B cell (primary cell): ENCODE measurements around the gene NKAIN2. TPM values are rescaled to one million over a fixed set of nuclear protein-coding genes. Genes with fewer than 3 reads are reported as not detected.

Source experiments
- ATAC-seq: fragments of 200-7000 bp; cut with Tn5 transposase; one replicate; pipeline ENCODE4 v1.10.0; 2021; ENCODE audit warnings: low read depth, mild to moderate bottlenecking, moderate number of reproducible peaks, moderate library complexity
- CTCF ChIA-PET: fragments of 350-600 bp; sonication (Branson Sonifier 250); formaldehyde crosslinking; loops from one replicate; lab custom pipeline; 2021; ENCODE audit warnings: antibody characterized with exemption, inconsistent platforms; lab: Charles Lee
- POLR2A ChIA-PET: fragments of 350-600 bp; sonication (Branson Sonifier 250); formaldehyde crosslinking; loops from one replicate; lab custom pipeline; 2021; ENCODE audit warnings: antibody characterized with exemption; lab: Charles Lee
- DNase-seq: peaks from one replicate; pipeline ENCODE4 v3.0.0; 2013
- H2AFZ ChIP-seq: 2 replicates; pipeline ENCODE4 v1.6.1; 2012; ENCODE audit warnings: mild to moderate bottlenecking, low read depth, low read length; ENCODE audit not compliant: insufficient read depth, poor library complexity, severe bottlenecking
- H3K27ac ChIP-seq, 2 donors: 1 replicate in 1 of 2; 2 replicates in 1 of 2; pipeline ENCODE4 v1.5.1; 2012 to 2013; ENCODE audit warnings: low read length in 2 of 2, mild to moderate bottlenecking in 2 of 2, moderate library complexity in 1 of 2
- H3K27me3 ChIP-seq, 4 experiments: fragments of 200-600 bp in 1 of 4; sonication (generic) in 1 of 4; replicated peaks in 1 of 4; 1 replicate in 2 of 4; 2 replicates in 2 of 4; pipeline versions ENCODE4 v1.6.1 to v1.7.0; 2013 to 2016; ENCODE audit warnings: low read length in 3 of 4, mild to moderate bottlenecking in 2 of 4, mixed read lengths in 1 of 4, moderate library complexity in 1 of 4; ENCODE audit not compliant: insufficient read depth in 4 of 4, control insufficient read depth in 3 of 4; ENCODE audit errors: control extremely low read depth in 1 of 4
- H3K36me3 ChIP-seq, 2 experiments: replicated peaks in 1 of 2; 1 replicate in 1 of 2; 2 replicates in 1 of 2; pipeline versions ENCODE4 v1.6.1 to v1.7.1; 2013; ENCODE audit warnings: low read length in 1 of 2; ENCODE audit not compliant: insufficient read depth in 2 of 2, control insufficient read depth in 1 of 2; ENCODE audit errors: control extremely low read depth in 1 of 2, extremely low read depth in 1 of 2
- H3K4me1 ChIP-seq, 2 donors: fragments of 200-600 bp in 1 of 2; sonication (generic) in 1 of 2; 1 replicate in 1 of 2; 2 replicates in 1 of 2; pipeline versions ENCODE4 v1.5.1 to v1.6.1; 2013 to 2017; ENCODE audit warnings: low read length in 2 of 2; ENCODE audit not compliant: control insufficient read depth in 2 of 2, insufficient read depth in 2 of 2
- H3K4me2 ChIP-seq: replicated peaks from 2 replicates; pipeline ENCODE3; 2012; ENCODE audit warnings: mild to moderate bottlenecking, low read depth, low read length; ENCODE audit not compliant: poor library complexity, severe bottlenecking
- H3K4me3 ChIP-seq, 5 experiments: fragments of 200-600 bp in 1 of 5; sonication (generic) in 1 of 5; 1 replicate in 3 of 5; 2 replicates in 2 of 5; pipeline versions ENCODE4 v1.5.1 to v1.7.0; 2011 to 2016; ENCODE audit warnings: low read length in 4 of 5, mild to moderate bottlenecking in 4 of 5, low read depth in 2 of 5, control low read depth in 1 of 5, moderate library complexity in 1 of 5; ENCODE audit not compliant: insufficient read depth in 1 of 5; ENCODE audit errors: control extremely low read depth in 1 of 5, extremely low read depth in 1 of 5
- H3K79me2 ChIP-seq: fragments of 200-600 bp; sonication (generic); one replicate; pipeline ENCODE4 v1.6.0; 2016; ENCODE audit warnings: low read length; ENCODE audit not compliant: control insufficient read depth, insufficient read depth
- H3K9ac ChIP-seq: fragments of 200-600 bp; sonication (generic); 2 replicates; pipeline ENCODE4 v1.6.1; 2017; ENCODE audit warnings: mild to moderate bottlenecking, low read length, moderate library complexity
- H3K9me3 ChIP-seq, 3 donors: one replicate each; pipeline versions ENCODE4 v1.6.1 to v1.7.1; 2013; ENCODE audit warnings: low read length in 2 of 3; ENCODE audit not compliant: control insufficient read depth in 2 of 3, insufficient read depth in 1 of 3; ENCODE audit errors: control extremely low read depth in 1 of 3
- H4K20me1 ChIP-seq: 2 replicates; pipeline ENCODE4 v1.6.0; 2012; ENCODE audit warnings: mild to moderate bottlenecking, low read length; ENCODE audit not compliant: insufficient read depth, control insufficient read depth, poor library complexity, severe bottlenecking
- H3K27ac Mint-ChIP-seq: one replicate; pipeline ENCODE4 v1.8.0; 2021; ENCODE audit warnings: mixed read lengths
- H3K27me3 Mint-ChIP-seq: one replicate; pipeline ENCODE4 v1.8.0; 2021; ENCODE audit warnings: mixed read lengths
- H3K4me1 Mint-ChIP-seq: one replicate; pipeline ENCODE4 v1.8.0; 2021; ENCODE audit warnings: mixed read lengths
- H3K4me3 Mint-ChIP-seq: one replicate; pipeline ENCODE4 v1.8.0; 2021; ENCODE audit warnings: mixed read lengths
- H3K9me3 Mint-ChIP-seq: one replicate; pipeline ENCODE4 v1.8.0; 2022; ENCODE audit warnings: mixed read lengths; ENCODE audit not compliant: insufficient read depth
- EZH2 ChIP-seq: IDR thresholded peaks from 2 replicates; pipeline ENCODE4 v1.6.1; 2012; ENCODE audit warnings: borderline replicate concordance, low read depth, mild to moderate bottlenecking, moderate library complexity, low read length; ENCODE audit not compliant: insufficient read depth, poor library complexity, severe bottlenecking
- WGBS: methylation state at CpG from one replicate; pipeline ENCODE4 v1.1.5; 2013; ENCODE audit warnings: missing lambda C conversion rate; ENCODE audit not compliant: insufficient coverage; 5-methylcytosine and 5-hydroxymethylcytosine counted together
- intact Hi-C: fragments of 100-400 bp; cut with micrococcal nuclease; formaldehyde crosslinking; loops from one replicate; pipeline ENCODE4 v1.10.0; 2022
- polyA plus RNA-seq: library from polyadenylated mRNA; depleted of rRNA; stranded (reverse); fragments of >200 nt; gene quantifications from 2 replicates; pipeline ENCODE4 v1.2.3, GENCODE V29; 2012
- total RNA-seq, 2 donors: library from RNA; stranded (reverse); fragments of 120-200 nt in 1 of 2; gene quantifications; 1 replicate in 1 of 2; 2 replicates in 1 of 2; pipeline versions ENCODE4 v1.2.3 to v1.2.4, GENCODE V29; 2013 to 2022
- TF ChIP-seq, protein P1 (sequence below): fragments of 200-600 bp; IDR thresholded peaks from one replicate; pipeline ENCODE4 v1.8.0; 2022; ENCODE audit warnings: antibody characterized with exemption, mild to moderate bottlenecking

The NKAIN2 gene
- total and polyA plus RNA-seq, 2 donors (not counting 1 experiment from before 2014, with no cell fraction given), result not detected

DNA sequence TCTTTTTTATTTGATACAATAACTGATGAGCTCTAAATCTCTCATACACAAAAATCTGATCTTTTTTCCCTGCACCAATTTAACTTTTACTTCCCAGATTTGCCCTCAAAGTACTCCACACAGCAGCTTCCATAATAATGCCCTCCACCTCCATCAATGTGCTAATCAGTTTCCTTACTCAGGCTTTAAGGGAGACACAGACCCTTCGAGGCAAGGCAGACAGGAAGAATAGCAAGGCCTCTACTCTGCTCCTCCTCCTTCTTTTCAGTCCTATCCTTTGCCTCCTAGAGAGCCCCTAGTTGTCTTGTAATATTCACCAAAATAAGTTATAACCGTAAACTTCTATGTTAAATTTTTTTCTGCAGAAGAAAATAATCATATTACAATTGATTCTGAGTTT, 713.7 kb downstream of the NKAIN2 start:
- Mint-ChIP-seq H3K27ac (no peak overlapping the region), H3K27me3 (no peaks in the 10 kb centered on the region), H3K9me3 (peaks cover 2% of the 10 kb centered on the region), H3K4me1 (no peaks in the 10 kb centered on the region), H3K4me3 (no peak overlapping the region)
- no peak overlapping the region for H3K9ac ChIP-seq
- intact Hi-C loops, result no loop called here
- no peak overlapping the region for H2AFZ ChIP-seq
- no peak for ATAC-seq
- CTCF ChIA-PET, result no interaction called here
- no peaks in the 10 kb centered on the region for H3K9me3 ChIP-seq
- H3K4me3 ChIP-seq, result no peak overlapping the region
- no peak for DNase-seq
- TF ChIP-seq, protein P1, sequence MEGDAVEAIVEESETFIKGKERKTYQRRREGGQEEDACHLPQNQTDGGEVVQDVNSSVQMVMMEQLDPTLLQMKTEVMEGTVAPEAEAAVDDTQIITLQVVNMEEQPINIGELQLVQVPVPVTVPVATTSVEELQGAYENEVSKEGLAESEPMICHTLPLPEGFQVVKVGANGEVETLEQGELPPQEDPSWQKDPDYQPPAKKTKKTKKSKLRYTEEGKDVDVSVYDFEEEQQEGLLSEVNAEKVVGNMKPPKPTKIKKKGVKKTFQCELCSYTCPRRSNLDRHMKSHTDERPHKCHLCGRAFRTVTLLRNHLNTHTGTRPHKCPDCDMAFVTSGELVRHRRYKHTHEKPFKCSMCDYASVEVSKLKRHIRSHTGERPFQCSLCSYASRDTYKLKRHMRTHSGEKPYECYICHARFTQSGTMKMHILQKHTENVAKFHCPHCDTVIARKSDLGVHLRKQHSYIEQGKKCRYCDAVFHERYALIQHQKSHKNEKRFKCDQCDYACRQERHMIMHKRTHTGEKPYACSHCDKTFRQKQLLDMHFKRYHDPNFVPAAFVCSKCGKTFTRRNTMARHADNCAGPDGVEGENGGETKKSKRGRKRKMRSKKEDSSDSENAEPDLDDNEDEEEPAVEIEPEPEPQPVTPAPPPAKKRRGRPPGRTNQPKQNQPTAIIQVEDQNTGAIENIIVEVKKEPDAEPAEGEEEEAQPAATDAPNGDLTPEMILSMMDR, result no peak
- H3K27ac ChIP-seq, result no peak overlapping the region
- no peaks in the 10 kb centered on the region for H3K36me3 ChIP-seq
- H3K27me3 ChIP-seq, result no peaks in the 10 kb centered on the region
- no peak overlapping the region for H3K4me2 ChIP-seq
- H3K79me2 ChIP-seq, result no peaks in the 10 kb centered on the region
- no peaks in the 10 kb centered on the region for H4K20me1 ChIP-seq
- 88% methylated on average over 1 of the region's 2 CpGs for WGBS
- POLR2A ChIA-PET, result no interaction called here
- no peaks in the 10 kb centered on the region for H3K4me1 ChIP-seq

DNA sequence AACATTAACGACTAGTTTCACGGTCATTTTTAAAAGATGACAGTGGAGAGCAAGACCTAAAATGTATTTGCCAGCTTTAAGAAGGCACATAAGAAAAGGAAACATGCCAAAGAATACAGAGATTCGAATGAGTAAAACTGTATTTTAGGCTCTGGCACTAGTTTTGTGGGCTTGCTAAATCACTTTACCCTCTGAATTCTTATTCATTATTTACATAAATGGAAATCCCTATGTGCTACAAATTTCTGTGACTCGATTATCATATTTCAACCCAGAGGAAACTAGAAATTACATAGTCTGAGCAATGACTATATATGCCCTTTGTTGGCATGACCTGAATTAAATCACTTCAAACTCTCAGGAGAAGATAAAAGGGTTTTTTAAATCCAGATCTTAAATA, 716.8 kb downstream of the NKAIN2 start:
- H3K4me3 ChIP-seq, result no peak overlapping the region
- H3K27ac ChIP-seq, result no peak overlapping the region
- H3K27ac Mint-ChIP-seq, result no peak overlapping the region
- H3K79me2 ChIP-seq, result no peaks in the 10 kb centered on the region
- H2AFZ ChIP-seq, result no peak overlapping the region
- POLR2A ChIA-PET, result no interaction called here
- H3K9me3 ChIP-seq, result no peaks in the 10 kb centered on the region
- ATAC-seq, result no peak
- no peak overlapping the region for H3K4me3 Mint-ChIP-seq
- no peaks in the 10 kb centered on the region for H3K27me3 ChIP-seq
- TF ChIP-seq, protein P1, result no peak
- TF ChIP-seq EZH2, result no peak
- H3K4me1 Mint-ChIP-seq, result no peaks in the 10 kb centered on the region
- no peaks in the 10 kb centered on the region for H3K36me3 ChIP-seq
- H3K4me1 ChIP-seq, result no peaks in the 10 kb centered on the region
- H3K9me3 Mint-ChIP-seq, result peaks cover 2% of the 10 kb centered on the region
- 100% methylated on average over 1 of the region's 4 CpGs for WGBS
- H3K9ac ChIP-seq, result no peak overlapping the region
- H4K20me1 ChIP-seq, result no peaks in the 10 kb centered on the region
- H3K4me2 ChIP-seq, result no peak overlapping the region
- H3K27me3 Mint-ChIP-seq, result no peaks in the 10 kb centered on the region
- DNase-seq, result no peak
- intact Hi-C loops, result no loop called here
- CTCF ChIA-PET, result no interaction called here
